ENCODE results near the gene AGK.
"Not testable (repeated sequence)": the region's sequence is repeated elsewhere in the genome, so short reads cannot be mapped to it uniquely, and the experiment has no call there.

The AGK gene

DNA sequence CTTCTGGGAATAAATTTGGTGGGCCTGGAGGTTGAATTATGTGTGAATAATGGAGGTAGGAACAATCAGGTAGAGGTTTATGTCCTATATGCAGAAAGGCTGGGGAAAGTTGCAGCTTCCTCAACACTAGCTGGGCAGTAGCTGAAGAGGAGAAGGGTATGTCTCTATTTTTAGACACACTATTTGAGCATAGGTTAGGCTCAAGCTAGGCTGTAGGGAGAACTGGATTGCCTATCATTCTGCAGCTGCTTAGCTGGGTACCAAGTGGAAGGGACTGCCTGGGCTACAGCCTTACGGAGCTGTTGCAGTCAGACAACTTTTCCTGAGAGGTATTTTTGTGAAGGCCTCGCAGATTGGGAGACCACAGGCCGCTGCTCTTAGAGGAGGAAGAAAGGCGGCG, 82.9 kb downstream of the AGK start:
- no peak overlapping the region for H3K9ac ChIP-seq (ENCODE audit: low read length)

DNA sequence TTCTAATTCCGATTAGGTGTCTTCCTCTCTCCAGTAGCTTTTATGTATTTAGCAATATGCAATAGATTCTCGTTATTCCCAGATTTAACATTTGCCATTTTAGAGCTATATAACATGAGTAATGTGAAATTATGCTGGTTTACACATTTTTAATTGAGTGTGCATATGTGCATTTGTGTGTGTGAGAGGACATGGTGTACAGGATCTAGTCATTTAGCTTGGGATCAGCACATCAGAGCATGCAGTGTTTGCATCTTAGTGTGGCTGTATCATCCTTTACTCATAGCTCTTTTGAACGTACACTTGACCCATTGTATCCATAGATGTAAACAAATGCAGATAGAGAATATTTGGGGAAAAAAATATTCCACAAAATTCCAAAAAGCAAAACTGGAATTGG, 84.8 kb downstream of the AGK start:
- Histone ChIP-seq H3K4me1 (ENCODE audit: control insufficient read depth, low read depth, low read length) (no peaks in the 10 kb centered on the region), H3K27me3 (ENCODE audit: control insufficient read depth, insufficient read depth, low read length) (no peaks in the 10 kb centered on the region), H3K27ac (ENCODE audit: low read length) (no peak overlapping the region), H3K9ac (ENCODE audit: low read length) (no peak overlapping the region), H3K4me3 (ENCODE audit: low read length) (no peak overlapping the region), H3K9me3 (ENCODE audit: control insufficient read depth, low read depth, low read length) (no peaks in the 10 kb centered on the region), H3K36me3 (ENCODE audit: control insufficient read depth, low read depth, low read length) (peaks cover 8% of the 10 kb centered on the region)

More for the DNA sequence above, 82.9 kb downstream of the AGK start:
- Histone ChIP-seq H3K9me3 (ENCODE audit: control insufficient read depth, low read depth, low read length) (no peaks in the 10 kb centered on the region), H3K4me1 (ENCODE audit: control insufficient read depth, low read depth, low read length) (no peaks in the 10 kb centered on the region), H3K36me3 (ENCODE audit: control insufficient read depth, low read depth, low read length) (peaks cover 6% of the 10 kb centered on the region), H3K27me3 (ENCODE audit: control insufficient read depth, insufficient read depth, low read length) (no peaks in the 10 kb centered on the region), H3K4me3 (ENCODE audit: low read length) (no peak overlapping the region), H3K27ac (ENCODE audit: low read length) (no peak overlapping the region)

GRCh38 chr7:141640239-141640840, 89.1 kb downstream of the AGK start:
- Histone ChIP-seq H3K36me3 (ENCODE audit: control insufficient read depth, low read depth, low read length) (peaks cover 18% of the 10 kb centered on the region), H3K9me3 (ENCODE audit: control insufficient read depth, low read depth, low read length) (no peaks in the 10 kb centered on the region), H3K4me1 (ENCODE audit: control insufficient read depth, low read depth, low read length) (no peaks in the 10 kb centered on the region), H3K27ac (ENCODE audit: low read length) (no peak overlapping the region), H3K4me3 (ENCODE audit: low read length) (no peak overlapping the region), H3K9ac (ENCODE audit: low read length) (no peak overlapping the region), H3K27me3 (ENCODE audit: control insufficient read depth, insufficient read depth, low read length) (no peaks in the 10 kb centered on the region)

DNA sequence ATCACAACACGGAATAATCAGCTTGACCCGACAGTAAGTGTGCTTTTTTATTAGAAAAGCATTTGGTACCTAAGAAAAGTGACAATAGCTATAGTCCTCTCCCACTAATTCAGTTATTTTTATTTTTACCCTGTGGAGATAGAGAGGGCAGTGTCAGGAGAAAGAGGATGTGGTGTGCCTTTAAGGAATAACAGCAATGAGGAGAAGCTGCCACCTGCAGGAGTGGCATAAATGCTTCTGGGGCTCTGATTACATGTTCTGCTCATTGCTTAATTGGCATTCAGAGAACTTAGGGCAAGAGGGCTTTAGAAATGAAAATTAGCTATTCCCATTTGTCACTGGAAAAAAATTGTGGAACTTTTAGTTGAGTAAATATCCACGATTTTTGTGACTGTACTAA, 90.7 kb downstream of the AGK start:
- H3K9me3 ChIP-seq (ENCODE audit: control insufficient read depth, low read depth, low read length) = no peaks in the 10 kb centered on the region
- peaks cover 12% of the 10 kb centered on the region for H3K36me3 ChIP-seq (ENCODE audit: control insufficient read depth, low read depth, low read length)
- no peak overlapping the region for H3K4me3 ChIP-seq (ENCODE audit: low read length)
- H3K27ac ChIP-seq (ENCODE audit: low read length) = no peak overlapping the region
- no peak overlapping the region for H3K9ac ChIP-seq (ENCODE audit: low read length)
- H3K27me3 ChIP-seq (ENCODE audit: control insufficient read depth, insufficient read depth, low read length) = no peaks in the 10 kb centered on the region
- no peaks in the 10 kb centered on the region for H3K4me1 ChIP-seq (ENCODE audit: control insufficient read depth, low read depth, low read length)

GRCh38 chr7:141645188-141645587, 94.0 kb downstream of the AGK start:
- H3K36me3 ChIP-seq (ENCODE audit: control insufficient read depth, low read depth, low read length) = peaks cover 12% of the 10 kb centered on the region
- H3K27ac ChIP-seq (ENCODE audit: low read length) = no peak overlapping the region
- no peak overlapping the region for H3K4me3 ChIP-seq (ENCODE audit: low read length)
- H3K9me3 ChIP-seq (ENCODE audit: control insufficient read depth, low read depth, low read length) = no peaks in the 10 kb centered on the region
- H3K27me3 ChIP-seq (ENCODE audit: control insufficient read depth, insufficient read depth, low read length) = no peaks in the 10 kb centered on the region
- peaks cover 6% of the 10 kb centered on the region for H3K4me1 ChIP-seq (ENCODE audit: control insufficient read depth, low read depth, low read length)
- H3K9ac ChIP-seq (ENCODE audit: low read length) = no peak overlapping the region

DNA sequence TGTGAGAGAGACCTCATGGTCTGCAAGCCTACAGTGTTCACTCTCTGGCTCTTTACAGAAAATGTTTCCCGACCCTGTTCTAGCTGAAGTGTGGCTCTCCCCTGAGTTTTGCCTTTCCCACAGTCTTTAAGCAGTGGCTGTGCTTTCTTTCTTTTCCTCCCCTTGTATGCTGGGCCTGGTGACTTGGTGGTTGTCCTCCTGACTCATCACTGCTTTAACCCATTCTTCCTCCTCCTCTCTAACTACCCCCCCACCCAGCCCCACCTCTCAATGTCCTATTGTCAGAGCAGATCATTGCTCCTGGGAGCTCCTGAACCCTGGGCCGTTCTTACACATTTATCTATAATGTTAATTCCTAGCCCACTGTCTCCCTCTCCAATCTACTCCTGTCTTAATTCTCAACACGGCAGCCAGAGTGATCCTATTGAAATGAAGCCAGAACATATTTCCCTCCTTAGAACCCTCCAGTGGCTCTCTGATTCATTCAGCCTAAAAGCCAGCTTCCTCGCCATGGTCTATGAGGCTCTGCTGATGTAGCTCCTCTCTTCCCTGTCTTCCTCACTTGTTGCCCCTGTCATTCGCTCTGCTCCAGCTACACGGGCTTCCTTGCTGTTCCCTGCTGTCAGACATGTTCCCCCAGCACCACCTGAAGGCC, 95.7 kb downstream of the AGK start:
- H3K4me3 ChIP-seq (ENCODE audit: low read length) = no peak overlapping the region
- H3K36me3 ChIP-seq (ENCODE audit: control insufficient read depth, low read depth, low read length) = peaks cover 10% of the 10 kb centered on the region
- H3K4me1 ChIP-seq (ENCODE audit: control insufficient read depth, low read depth, low read length) = peaks cover 6% of the 10 kb centered on the region
- H3K27me3 ChIP-seq (ENCODE audit: control insufficient read depth, insufficient read depth, low read length) = no peaks in the 10 kb centered on the region
- no peak overlapping the region for H3K27ac ChIP-seq (ENCODE audit: low read length)
- no peak overlapping the region for H3K9ac ChIP-seq (ENCODE audit: low read length)
- H3K9me3 ChIP-seq (ENCODE audit: control insufficient read depth, low read depth, low read length) = no peaks in the 10 kb centered on the region

DNA sequence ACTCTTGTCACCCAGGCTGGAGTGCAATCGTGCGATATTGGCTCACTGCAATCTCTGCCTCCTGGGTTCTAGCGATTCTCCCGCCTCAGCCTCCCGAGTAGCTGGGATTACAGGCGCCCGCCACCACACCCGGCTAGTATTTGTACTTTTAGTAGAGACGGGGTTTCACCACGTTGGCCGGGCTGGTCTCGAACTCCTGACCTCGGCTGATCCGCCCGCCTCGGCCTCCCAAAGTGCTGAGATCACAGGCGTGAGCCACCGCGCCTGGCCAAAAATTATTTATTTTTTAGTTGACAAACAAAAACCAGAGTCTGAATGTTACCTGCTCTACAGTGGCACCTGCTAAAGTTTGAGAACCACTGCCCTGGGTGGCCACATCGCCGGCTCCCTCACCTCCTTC, 96.5 kb downstream of the AGK start:
- not testable (repeated sequence) for H3K36me3 ChIP-seq (ENCODE audit: control insufficient read depth, low read depth, low read length); H3K9me3 ChIP-seq (ENCODE audit: control insufficient read depth, low read depth, low read length); H3K4me3 ChIP-seq (ENCODE audit: low read length); H3K9ac ChIP-seq (ENCODE audit: low read length); H3K27ac ChIP-seq (ENCODE audit: low read length); H3K27me3 ChIP-seq (ENCODE audit: control insufficient read depth, insufficient read depth, low read length)
- peaks cover 13% of the 10 kb centered on the region for H3K4me1 ChIP-seq (ENCODE audit: control insufficient read depth, low read depth, low read length)

DNA sequence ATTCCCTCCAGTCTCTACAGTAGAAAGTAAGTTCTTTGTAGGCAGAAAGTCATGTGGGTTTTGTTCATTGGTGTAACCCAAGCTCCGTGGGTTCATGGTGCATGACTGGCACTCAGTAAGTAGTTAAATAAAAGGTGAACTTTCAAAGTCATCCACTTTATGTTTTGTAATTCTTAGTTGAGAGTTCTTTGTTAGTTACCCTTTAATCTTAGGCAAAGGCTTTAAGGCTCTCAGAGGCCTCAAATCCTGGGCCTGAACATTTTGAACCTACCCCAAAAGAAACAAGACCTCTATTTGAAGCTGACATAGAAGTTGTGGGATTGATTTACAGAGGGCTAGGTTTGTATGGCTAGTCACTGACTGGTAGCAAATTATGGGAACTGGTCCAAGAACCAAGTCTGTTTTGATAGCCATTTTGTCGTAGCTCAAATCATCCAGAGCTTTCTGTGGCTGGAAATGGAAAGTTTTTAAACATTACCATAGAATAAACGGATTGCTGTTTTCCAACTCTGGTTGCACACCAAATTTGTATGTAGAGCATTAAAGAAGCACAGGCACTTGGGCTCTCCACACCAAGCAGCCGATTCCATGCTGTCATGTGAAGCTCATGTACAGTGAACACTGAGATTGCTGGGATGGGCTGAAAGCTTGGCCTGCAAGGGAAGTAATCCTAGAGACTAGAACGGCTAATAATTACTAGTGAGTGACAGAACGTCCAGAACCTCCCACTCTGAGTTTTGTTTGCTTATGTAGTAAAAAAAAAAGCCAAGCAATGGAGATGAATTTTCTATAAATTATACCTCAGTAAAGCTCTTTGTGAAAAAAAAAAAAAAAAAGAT, 97.3 kb downstream of the AGK start:
- Histone ChIP-seq H3K27me3 (ENCODE audit: control insufficient read depth, insufficient read depth, low read length) (no peaks in the 10 kb centered on the region), H3K9me3 (ENCODE audit: control insufficient read depth, low read depth, low read length) (no peaks in the 10 kb centered on the region), H3K36me3 (ENCODE audit: control insufficient read depth, low read depth, low read length) (peaks cover 10% of the 10 kb centered on the region), H3K4me1 (ENCODE audit: control insufficient read depth, low read depth, low read length) (peaks cover 13% of the 10 kb centered on the region), H3K4me3 (ENCODE audit: low read length) (no peak overlapping the region), H3K27ac (ENCODE audit: low read length) (no peak overlapping the region), H3K9ac (ENCODE audit: low read length) (no peak overlapping the region)

DNA sequence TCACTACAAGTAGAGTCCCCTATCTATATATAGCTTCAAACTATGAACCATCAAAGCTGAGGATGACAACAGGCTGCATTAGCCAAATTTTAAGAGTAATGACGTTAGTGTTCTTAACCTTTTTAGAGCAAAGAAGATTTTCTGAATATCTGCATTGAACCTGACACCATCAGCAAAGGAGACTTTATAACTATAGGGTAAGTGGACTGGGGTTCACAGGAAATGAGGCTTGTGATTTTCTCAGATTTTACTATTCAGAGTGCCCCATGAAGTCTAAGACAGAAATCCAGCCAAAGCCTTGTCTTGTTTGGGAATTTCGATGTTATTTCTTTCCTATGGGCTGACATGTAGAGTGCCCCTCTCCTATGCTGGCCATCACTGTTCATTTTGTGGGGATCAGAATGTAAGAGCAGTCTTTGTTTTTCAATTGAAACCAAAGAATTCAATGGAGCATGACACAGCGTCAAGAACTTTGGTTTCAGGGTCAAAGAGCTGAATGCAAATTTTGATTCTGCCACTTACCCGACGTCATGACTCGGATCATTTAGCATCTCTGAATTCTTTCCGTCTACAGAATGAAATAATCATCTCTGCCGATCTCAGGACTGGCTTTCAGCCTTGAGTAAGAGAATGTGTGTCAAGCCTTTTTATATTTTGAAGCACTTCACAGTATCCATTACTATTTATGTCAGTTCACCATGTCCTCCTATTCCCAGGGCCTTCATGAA, 98.1 kb downstream of the AGK start:
- H3K4me1 ChIP-seq (ENCODE audit: control insufficient read depth, low read depth, low read length) = peaks cover 16% of the 10 kb centered on the region
- H3K9ac ChIP-seq (ENCODE audit: low read length) = no peak overlapping the region
- H3K27me3 ChIP-seq (ENCODE audit: control insufficient read depth, insufficient read depth, low read length) = no peaks in the 10 kb centered on the region
- peaks cover 5% of the 10 kb centered on the region for H3K36me3 ChIP-seq (ENCODE audit: control insufficient read depth, low read depth, low read length)
- peak overlapping the region; percentile 15 for H3K27ac ChIP-seq (ENCODE audit: low read length)
- no peak overlapping the region for H3K4me3 ChIP-seq (ENCODE audit: low read length)
- no peaks in the 10 kb centered on the region for H3K9me3 ChIP-seq (ENCODE audit: control insufficient read depth, low read depth, low read length)

DNA sequence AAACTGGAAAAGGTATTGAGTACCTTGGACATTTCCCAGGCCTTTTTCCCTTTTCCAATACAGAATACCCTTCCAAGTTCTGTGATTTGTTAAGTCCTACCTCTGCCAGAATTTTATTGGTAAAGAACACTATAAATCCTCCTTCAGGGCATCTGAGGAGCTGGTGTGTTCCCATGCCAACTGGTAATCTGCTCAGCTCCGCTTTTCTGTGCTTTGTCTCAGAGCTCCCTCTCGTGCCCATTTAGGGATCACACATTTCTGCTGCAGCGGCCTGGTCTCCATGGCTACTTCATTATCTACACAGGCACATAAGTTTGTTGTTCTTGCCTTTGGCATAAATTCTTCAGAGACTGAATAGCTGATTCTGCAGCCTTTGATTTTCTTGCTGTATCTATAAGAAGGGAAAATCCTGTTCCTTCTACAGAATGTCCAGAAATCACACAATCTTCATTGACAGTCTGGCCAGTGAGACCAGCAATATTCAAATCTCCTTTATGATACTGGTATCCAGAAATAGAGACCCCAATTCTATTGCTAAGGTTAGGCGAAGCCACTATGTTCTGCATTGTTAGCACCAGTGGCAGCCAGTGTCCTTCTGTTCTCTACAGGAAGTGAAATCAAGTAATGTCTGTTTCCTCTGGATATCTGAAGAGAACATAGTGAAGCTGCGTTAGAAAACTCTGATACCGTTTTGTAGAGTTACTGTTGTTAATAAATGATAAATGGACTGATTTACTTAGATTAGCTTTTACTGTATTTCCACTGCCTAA, 98.8 kb downstream of the AGK start:
- Histone ChIP-seq H3K9ac (ENCODE audit: low read length) (no peak overlapping the region), H3K9me3 (ENCODE audit: control insufficient read depth, low read depth, low read length) (no peaks in the 10 kb centered on the region), H3K4me3 (ENCODE audit: low read length) (no peak overlapping the region), H3K4me1 (ENCODE audit: control insufficient read depth, low read depth, low read length) (peaks cover 20% of the 10 kb centered on the region), H3K27me3 (ENCODE audit: control insufficient read depth, insufficient read depth, low read length) (no peaks in the 10 kb centered on the region), H3K36me3 (ENCODE audit: control insufficient read depth, low read depth, low read length) (peaks cover 5% of the 10 kb centered on the region), H3K27ac (ENCODE audit: low read length) (peak overlapping the region; percentile 49)

- Histone ChIP-seq H3K27me3 (ENCODE audit: control insufficient read depth, insufficient read depth, low read length) (no peaks in the 10 kb centered on the region), H3K4me1 (ENCODE audit: control insufficient read depth, low read depth, low read length) (peaks cover 20% of the 10 kb centered on the region), H3K36me3 (ENCODE audit: control insufficient read depth, low read depth, low read length) (peaks cover 5% of the 10 kb centered on the region), H3K9ac (ENCODE audit: low read length) (no peak overlapping the region), H3K4me3 (ENCODE audit: low read length) (no peak overlapping the region), H3K9me3 (ENCODE audit: control insufficient read depth, low read depth, low read length) (no peaks in the 10 kb centered on the region), H3K27ac (ENCODE audit: low read length) (no peak overlapping the region)
These were observed 100.2 kb downstream of the AGK start for GRCh38 chr7:141651417-141651816.

All from iPS-18a (cell line).